SK-N-SH (cell line): ENCODE measurements around the gene PCSK9. TPM values are rescaled to one million over a fixed set of nuclear protein-coding genes. Genes with fewer than 3 reads are reported as not detected.
A peak's percentile ranks its signal among the peaks of the same experiment; 100 is the strongest.

ENCODE experiments used
- CTCF ChIA-PET: fragments of 300-600, 350-600 bp; formaldehyde crosslinking; extraction: SDS; loops from one replicate; lab custom pipeline; 2021; lab: Yijun Ruan, JAX
- POLR2A ChIA-PET: fragments of 350-600 bp; sonication (Branson Sonifier 250); formaldehyde crosslinking; extraction: SDS; loops from one replicate; lab custom pipeline; 2020; ENCODE audit warnings: antibody characterized with exemption, inconsistent platforms; lab: Yijun Ruan, JAX
- DNase-seq: peaks from one replicate; pipeline ENCODE4 v3.0.0; 2012
- H2AFZ ChIP-seq: fragments of 200-600 bp; sonication (generic); 2 replicates; pipeline ENCODE4 v1.8.1; 2016; ENCODE audit warnings: antibody characterized with exemption, mild to moderate bottlenecking, low read depth
- H3F3A ChIP-seq: fragments of 200-600 bp; sonication (generic); replicated peaks from 2 replicates; pipeline ENCODE3; 2016; ENCODE audit warnings: antibody characterized with exemption, mild to moderate bottlenecking; ENCODE audit not compliant: insufficient read depth
- H3K27ac ChIP-seq, 2 experiments: fragments of 200-500 bp in 1 of 2; fragments of 200-600 bp in 1 of 2; sonication (Bioruptor generic) in 1 of 2; sonication (generic), shearing (Covaris generic) in 1 of 2; 2 replicates each; pipeline versions ENCODE4 v1.5.1 to v1.6.1; 2014 to 2016; ENCODE audit warnings: low read depth in 2 of 2, inconsistent platforms in 1 of 2, low read length in 1 of 2, mild to moderate bottlenecking in 1 of 2, mixed read lengths in 1 of 2
- H3K27me3 ChIP-seq: fragments of 200-600 bp; sonication (generic), shearing (Covaris generic); 2 replicates; pipeline ENCODE4 v1.6.1; 2016; ENCODE audit warnings: mixed run types; ENCODE audit not compliant: insufficient read depth
- H3K36me3 ChIP-seq, 2 experiments: fragments of 200-500 bp in 1 of 2; fragments of 200-600 bp in 1 of 2; sonication (Bioruptor generic) in 1 of 2; sonication (generic) in 1 of 2; replicated peaks in 1 of 2; 2 replicates each; pipeline versions ENCODE3 to v1.5.1; 2014 to 2016; ENCODE audit warnings: low read length in 1 of 2, mild to moderate bottlenecking in 1 of 2; ENCODE audit not compliant: insufficient read depth in 2 of 2, control insufficient read depth in 1 of 2
- H3K4me1 ChIP-seq, 2 experiments: fragments of 200-500 bp in 1 of 2; fragments of 200-600 bp in 1 of 2; sonication (Bioruptor generic) in 1 of 2; sonication (generic), shearing (Covaris generic) in 1 of 2; 2 replicates each; pipeline versions ENCODE4 v1.5.1 to v1.6.1; 2014 to 2016; ENCODE audit warnings: low read depth in 1 of 2, low read length in 1 of 2, mixed run types in 1 of 2; ENCODE audit not compliant: insufficient read depth in 2 of 2, control insufficient read depth in 1 of 2
- H3K4me2 ChIP-seq: fragments of 200-600 bp; sonication (generic), shearing (Covaris generic); 2 replicates; pipeline ENCODE4 v1.6.1; 2017; ENCODE audit warnings: mixed run types
- H3K4me3 ChIP-seq, 2 experiments: fragments of 200-500 bp in 1 of 2; fragments of 200-600 bp in 1 of 2; sonication (Bioruptor generic) in 1 of 2; sonication (generic), shearing (Covaris generic) in 1 of 2; 2 replicates each; pipeline versions ENCODE4 v1.5.1 to v1.8.1; 2014 to 2016; ENCODE audit warnings: low read depth in 2 of 2, inconsistent platforms in 1 of 2, low read length in 1 of 2, mild to moderate bottlenecking in 1 of 2, mixed read lengths in 1 of 2, moderate library complexity in 1 of 2
- H3K79me2 ChIP-seq: fragments of 200-600 bp; sonication (generic); 2 replicates; pipeline ENCODE4 v1.8.1; 2017; ENCODE audit warnings: mild to moderate bottlenecking; ENCODE audit not compliant: insufficient read depth
- H3K9ac ChIP-seq: fragments of 200-600 bp; sonication (generic); 2 replicates; pipeline ENCODE4 v1.6.1; 2017; ENCODE audit warnings: mixed run types
- H3K9me2 ChIP-seq: fragments of 200-600 bp; sonication (generic); 2 replicates; pipeline ENCODE4 v1.6.1; 2017; ENCODE audit warnings: mixed run types
- H3K9me3 ChIP-seq: fragments of 200-600 bp; sonication (generic); 2 replicates; pipeline ENCODE4 v1.6.1; 2017; ENCODE audit warnings: mixed run types, mild to moderate bottlenecking, moderate library complexity
- H4K20me1 ChIP-seq: fragments of 200-600 bp; sonication (generic); 2 replicates; pipeline ENCODE4 v1.6.1; 2017; ENCODE audit warnings: mild to moderate bottlenecking, mixed run types; ENCODE audit not compliant: insufficient read depth
- CHD2 ChIP-seq: fragments of 150-350 bp; IDR thresholded peaks from 2 replicates; pipeline ENCODE4 v1.6.1; 2018; ENCODE audit warnings: low read length; ENCODE audit not compliant: partially characterized antibody
- CTCF ChIP-seq: fragments of 200-600 bp; sonication (generic); IDR thresholded peaks from 2 replicates; pipeline ENCODE4 v1.6.1; 2017; ENCODE audit warnings: antibody characterized with exemption, mild to moderate bottlenecking, moderate library complexity
- ELF1 ChIP-seq: IDR thresholded peaks from 2 replicates; pipeline ENCODE4 v1.4.0; 2012
- EZH2phosphoT487 ChIP-seq: fragments of 200-600 bp; sonication (generic); IDR thresholded peaks from 2 replicates; pipeline ENCODE4 v1.6.1; 2017; ENCODE audit warnings: low read depth, mixed run types, mild to moderate bottlenecking, antibody characterized with exemption, moderate library complexity, borderline replicate concordance
- FOSL2 ChIP-seq: IDR thresholded peaks from 2 replicates; pipeline ENCODE4 v1.4.0; 2012; ENCODE audit warnings: low read depth, mild to moderate bottlenecking, moderate library complexity, borderline replicate concordance
- FOXJ3 ChIP-seq: sonication (generic); formaldehyde crosslinking; IDR thresholded peaks from 2 replicates; pipeline ENCODE4 v1.5.1; 2020; ENCODE audit warnings: mild to moderate bottlenecking, missing genetic modification reagents
- GABPA ChIP-seq: IDR thresholded peaks from 2 replicates; pipeline ENCODE4 v1.4.0; 2012; ENCODE audit warnings: low read depth, mild to moderate bottlenecking
- GATA2 ChIP-seq: sonication (generic); formaldehyde crosslinking; IDR thresholded peaks from 2 replicates; pipeline ENCODE4 v1.5.0; 2020; ENCODE audit warnings: mild to moderate bottlenecking, missing genetic modification reagents
- JUND ChIP-seq: IDR thresholded peaks from 2 replicates; pipeline ENCODE4 v1.4.0; 2012
- MEF2A ChIP-seq: IDR thresholded peaks from 2 replicates; pipeline ENCODE4 v1.4.0; 2012; ENCODE audit warnings: low read depth, borderline replicate concordance
- NFIC ChIP-seq: IDR thresholded peaks from 2 replicates; pipeline ENCODE4 v1.4.0; 2012; ENCODE audit warnings: borderline replicate concordance
- NRF1 ChIP-seq: IDR thresholded peaks from 2 replicates; pipeline ENCODE4 v1.6.1; 2012; ENCODE audit warnings: low read depth, mild to moderate bottlenecking, low read length
- PBX3 ChIP-seq: IDR thresholded peaks from 2 replicates; pipeline ENCODE4; 2012
- RAD21 ChIP-seq: IDR thresholded peaks from 2 replicates; pipeline ENCODE4 v1.6.1; 2012; ENCODE audit warnings: mild to moderate bottlenecking, low read length
- SIN3A ChIP-seq: IDR thresholded peaks from 2 replicates; pipeline ENCODE4 v1.6.1; 2012; ENCODE audit warnings: low read depth, mild to moderate bottlenecking, low read length, moderate library complexity, borderline replicate concordance
- SMC3 ChIP-seq: IDR thresholded peaks from 2 replicates; pipeline ENCODE4 v1.6.1; 2012; ENCODE audit warnings: low read depth, low read length, improper control_type of control experiment
- YY1 ChIP-seq: IDR thresholded peaks from 2 replicates; pipeline ENCODE4 v1.4.0; 2012; ENCODE audit warnings: low read depth, mild to moderate bottlenecking
- WGBS: methylation state at CpG from one replicate; pipeline ENCODE4 v1.1.6; 2017; ENCODE audit warnings: low lambda C conversion rate; 5-methylcytosine and 5-hydroxymethylcytosine counted together
- polyA plus RNA-seq, 3 experiments: library from polyadenylated mRNA; depleted of rRNA; stranded (reverse); fragments of >200 nt; gene quantifications; 2 replicates each; pipeline ENCODE4 v1.2.3, GENCODE V29; 2012

PCSK9 gene
- polyA plus RNA-seq, 1 of the 3 experiments (the other 2 are of a cell fraction), result 0.02 TPM

- WGBS, result 91% methylated on average over 12 of the region's 12 CpGs
- POLR2A ChIA-PET, result no interaction called here
These were observed 32.4 kb upstream of the PCSK9 start for GRCh38 chr1:55006931-55007330.

GRCh38 chr1:55007625-55008024, 31.7 kb upstream of the PCSK9 start:
- Histone ChIP-seq H3K4me1 (peaks cover 0 to 4% of the 10 kb centered on the region in 2 experiments; a peak in 1 of 4 replicates), H3K36me3 (no peaks in the 10 kb centered on the region), H4K20me1 (no peaks in the 10 kb centered on the region), H3K27ac (0 out of 4 replicates have a peak overlapping the region, but pooled peaks of 1 of the 2 experiments have one; percentile 3), H3K9ac (no peak overlapping the region), H3F3A (no peaks in the 10 kb centered on the region), H3K27me3 (no peaks in the 10 kb centered on the region), H3K9me3 (no peaks in the 10 kb centered on the region), H3K79me2 (no peaks in the 10 kb centered on the region), H3K4me3 (no peak overlapping the region), H2AFZ (no peak overlapping the region), H3K4me2 (no peak overlapping the region), H3K9me2 (no peaks in the 10 kb centered on the region)
- DNase-seq, result no peak
- ChIA-PET POLR2A (no interaction called here), CTCF (interaction anchor here (1.2 to 6.9 kb wide), 6 partner anchors 11 to 64 kb away, joined by 3 to 49 read pairs (median 18); no protein-coding TSS in a partner anchor)
- TF ChIP-seq FOSL2 (peak; percentile 4; the same call in 1 of the 2 replicates), NRF1 (no peak)
- 25% methylated on average over 1 of the region's 3 CpGs for WGBS

More at GRCh38 chr1:55006931-55007330, 32.4 kb upstream of the PCSK9 start:
- H3K9ac ChIP-seq, result no peak overlapping the region
- H3K4me3 ChIP-seq, result no peak overlapping the region
- no peaks in the 10 kb centered on the region for H3F3A ChIP-seq
- TF ChIP-seq FOXJ3 (no peak), NRF1 (no peak), CTCF (no peak), JUND (no peak), CHD2 (no peak), SMC3 (no peak), MEF2A (no peak)
- H2AFZ ChIP-seq, result no peak overlapping the region
- no peak overlapping the region for H3K4me2 ChIP-seq
- no peaks in the 10 kb centered on the region for H4K20me1 ChIP-seq
- no peaks in the 10 kb centered on the region for H3K36me3 ChIP-seq
- CTCF ChIA-PET, result interaction anchor here (1.2 to 6.9 kb wide), 6 partner anchors 11 to 65 kb away, joined by 3 to 49 read pairs (median 18); no protein-coding TSS in a partner anchor
- no peaks in the 10 kb centered on the region for H3K9me3 ChIP-seq
- H3K79me2 ChIP-seq, result no peaks in the 10 kb centered on the region
- DNase-seq, result no peak
- H3K27me3 ChIP-seq, result no peaks in the 10 kb centered on the region
- H3K9me2 ChIP-seq, result no peaks in the 10 kb centered on the region
- peaks cover 0 to 4% of the 10 kb centered on the region in 2 experiments; a peak in 1 of 4 replicates for H3K4me1 ChIP-seq
- no peak overlapping the region for H3K27ac ChIP-seq

GRCh38 chr1:55010194-55010886, 29.0 kb upstream of the PCSK9 start:
- no peaks in the 10 kb centered on the region for H3F3A ChIP-seq
- no peak for TF ChIP-seq NFIC
- no peak for TF ChIP-seq ELF1
- no peak for TF ChIP-seq SIN3A
- no peak for TF ChIP-seq RAD21
- no peak for TF ChIP-seq GATA2
- no peak for TF ChIP-seq EZH2phosphoT487
- no peak for TF ChIP-seq PBX3
- no peak for TF ChIP-seq YY1
- no peak for TF ChIP-seq GABPA
- H3K4me1 ChIP-seq, result peaks cover 0 to 4% of the 10 kb centered on the region in 2 experiments; a peak in 1 of 4 replicates
- ChIA-PET CTCF (interaction anchor here (0.9 to 6.9 kb wide), 5 partner anchors 12 to 65 kb away, joined by 3 to 49 read pairs (median 8); no protein-coding TSS in a partner anchor), POLR2A (no interaction called here)
- H3K9me3 ChIP-seq, result no peaks in the 10 kb centered on the region
- H3K27ac ChIP-seq, result no peak overlapping the region
- H3K9me2 ChIP-seq, result no peaks in the 10 kb centered on the region
- WGBS, result 92% methylated on average over 3 of the region's 9 CpGs
- H3K4me2 ChIP-seq, result no peak overlapping the region
- DNase-seq, result no peak
- H3K79me2 ChIP-seq, result no peaks in the 10 kb centered on the region
- no peak overlapping the region for H2AFZ ChIP-seq
- H3K27me3 ChIP-seq, result no peaks in the 10 kb centered on the region
- no peak overlapping the region for H3K4me3 ChIP-seq
- no peak overlapping the region for H3K9ac ChIP-seq
- H4K20me1 ChIP-seq, result no peaks in the 10 kb centered on the region
- H3K36me3 ChIP-seq, result no peaks in the 10 kb centered on the region
